Ishikawa (cell line): Measurements from ENCODE around the gene PLXNA3.

Experiments
- CEBPB ChIP-seq: IDR thresholded peaks from 2 replicates; pipeline ENCODE4 v1.6.1; 2012
- CREB1 ChIP-seq: IDR thresholded peaks from 2 replicates; pipeline ENCODE4 v1.6.1; 2012; ENCODE audit warnings: low read depth
- EGR1 ChIP-seq: IDR thresholded peaks from 2 replicates; pipeline ENCODE4 v1.6.1; 2012
- EP300 ChIP-seq: IDR thresholded peaks from 2 replicates; pipeline ENCODE4 v1.6.1; 2012; ENCODE audit warnings: borderline replicate concordance
- FOXM1 ChIP-seq: IDR thresholded peaks from 2 replicates; pipeline ENCODE4 v1.6.1; 2012; ENCODE audit warnings: low read depth, borderline replicate concordance
- MAX ChIP-seq: IDR thresholded peaks from 2 replicates; pipeline ENCODE4 v1.6.1; 2012
- NFIC ChIP-seq: IDR thresholded peaks from 2 replicates; pipeline ENCODE4 v1.6.1; 2012
- RAD21 ChIP-seq: IDR thresholded peaks from 2 replicates; pipeline ENCODE4 v1.6.1; 2012; ENCODE audit warnings: low read depth
- REST ChIP-seq: IDR thresholded peaks from 2 replicates; pipeline ENCODE4 v1.6.1; 2012; ENCODE audit warnings: low read depth, mild to moderate bottlenecking
- TAF1 ChIP-seq: IDR thresholded peaks from 2 replicates; pipeline ENCODE4 v1.6.1; 2012; ENCODE audit warnings: low read depth, mild to moderate bottlenecking
- TCF12 ChIP-seq: IDR thresholded peaks from 2 replicates; pipeline ENCODE4 v1.6.1; 2012; ENCODE audit warnings: low read depth
- TEAD4 ChIP-seq: IDR thresholded peaks from 2 replicates; pipeline ENCODE4 v1.6.1; 2012
- USF1 ChIP-seq: IDR thresholded peaks from 2 replicates; pipeline ENCODE4 v1.6.1; 2012
- YY1 ChIP-seq: IDR thresholded peaks from 2 replicates; pipeline ENCODE4 v1.6.1; 2012; ENCODE audit warnings: low read depth
- ZBTB7A ChIP-seq: IDR thresholded peaks from 2 replicates; pipeline ENCODE4 v1.6.1; 2012; ENCODE audit warnings: low read depth

PLXNA3 gene

GRCh38 chrX:154413142-154413541 is 44.9 kb upstream of the PLXNA3 start:
- TF ChIP-seq CREB1: no peak
- no peak for TF ChIP-seq EGR1
- TF ChIP-seq RAD21: no peak
- TF ChIP-seq REST: no peak
- no peak for TF ChIP-seq NFIC

GRCh38 chrX:154417157-154417556 is 40.9 kb upstream of the PLXNA3 start:
- TF ChIP-seq CREB1 (no peak), FOXM1 (no peak), TCF12 (no peak)

- TF ChIP-seq MAX (no peak), NFIC (no peak), EP300 (no peak), TAF1 (no peak), TEAD4 (no peak), TCF12 (no peak), RAD21 (no peak), CREB1 (no peak), USF1 (no peak), CEBPB (no peak), EGR1 (no peak), REST (no peak), YY1 (no peak), FOXM1 (no peak), ZBTB7A (no peak)
These were observed 38.9 kb upstream of the PLXNA3 start for GRCh38 chrX:154419189-154419588.

- TF ChIP-seq USF1: no peak
- TF ChIP-seq FOXM1: no peak
- TF ChIP-seq ZBTB7A: no peak
- TF ChIP-seq NFIC: no peak
- TF ChIP-seq TAF1: no peak
- no peak for TF ChIP-seq CREB1
- no peak for TF ChIP-seq RAD21
- TF ChIP-seq CEBPB: no peak
- TF ChIP-seq REST: no peak
These were observed 38.2 kb upstream of the PLXNA3 start for GRCh38 chrX:154419688-154420401.

- TF ChIP-seq FOXM1: no peak
- no peak for TF ChIP-seq CEBPB
- TF ChIP-seq RAD21: no peak
- no peak for TF ChIP-seq USF1
- TF ChIP-seq YY1: no peak
- TF ChIP-seq REST: no peak
- no peak for TF ChIP-seq TEAD4
- no peak for TF ChIP-seq ZBTB7A
- no peak for TF ChIP-seq TAF1
- TF ChIP-seq TCF12: no peak
- TF ChIP-seq EP300: no peak
- TF ChIP-seq CREB1: no peak
- TF ChIP-seq NFIC: no peak
- no peak for TF ChIP-seq EGR1
- TF ChIP-seq MAX: no peak
These were observed 37.7 kb upstream of the PLXNA3 start for GRCh38 chrX:154420402-154420756.
